Kidney (tissue), 14 donors: Measurements from ENCODE around the gene SMARCAL1. TPM values are rescaled to one million over a fixed set of nuclear protein-coding genes. Genes with fewer than 3 reads are reported as not detected.

Experiments used
- DNase-seq, 5 donors: peaks; one replicate each; pipeline ENCODE4 v3.0.0-alpha.2; 2013 to 2020
- FAIRE-seq: peaks from 2 replicates; lab custom pipeline; 2012; peaks lifted over from hg19 to GRCh38; lab: Jason Lieb, UNC
- H3K27ac ChIP-seq, 2 donors: one replicate each; pipeline ENCODE4 v1.7.0; 2013; ENCODE audit warnings: low read depth in 2 of 2, low read length in 2 of 2, inconsistent platforms in 1 of 2
- H3K27me3 ChIP-seq: one replicate; pipeline ENCODE4 v1.7.1; 2013; ENCODE audit warnings: low read length, inconsistent platforms; ENCODE audit not compliant: control insufficient read depth, insufficient read depth
- H3K36me3 ChIP-seq, 3 donors: one replicate each; pipeline versions ENCODE4 v1.7.0 to v1.7.1; 2013; ENCODE audit warnings: low read length in 3 of 3, control low read depth in 1 of 3, inconsistent platforms in 1 of 3; ENCODE audit not compliant: insufficient read depth in 3 of 3, control insufficient read depth in 2 of 3
- H3K4me1 ChIP-seq, 3 donors: one replicate each; pipeline versions ENCODE4 v1.7.0 to v1.7.1; 2013; ENCODE audit warnings: low read length in 3 of 3, inconsistent platforms in 1 of 3, low read depth in 1 of 3; ENCODE audit not compliant: control insufficient read depth in 2 of 3, insufficient read depth in 2 of 3
- H3K4me3 ChIP-seq, 3 donors: one replicate each; pipeline versions ENCODE4 v1.7.0 to v1.8.1; 2013; ENCODE audit warnings: low read length in 3 of 3, control low read depth in 1 of 3, inconsistent platforms in 1 of 3
- H3K9ac ChIP-seq, 3 donors: one replicate each; pipeline versions ENCODE4 v1.7.0 to v1.7.1; 2013; ENCODE audit warnings: low read length in 3 of 3, control low read depth in 1 of 3, inconsistent platforms in 1 of 3
- H3K9me3 ChIP-seq, 3 donors: one replicate each; pipeline versions ENCODE4 v1.7.0 to v1.7.1; 2013; ENCODE audit warnings: low read length in 3 of 3, control low read depth in 1 of 3, inconsistent platforms in 1 of 3; ENCODE audit not compliant: control insufficient read depth in 2 of 3, insufficient read depth in 1 of 3
- CTCF ChIP-seq: IDR thresholded peaks from 3 replicates; pipeline ENCODE4 v1.5.1; 2012; ENCODE audit warnings: mild to moderate bottlenecking, moderate library complexity, borderline replicate concordance; ENCODE audit not compliant: insufficient read depth; ENCODE audit errors: extremely low read depth
- intact Hi-C: fragments of 100-400 bp; cut with DNase I; formaldehyde crosslinking; loops from one replicate; pipeline ENCODE4 v1.11.1; 2022
- polyA plus RNA-seq: library from polyadenylated mRNA; stranded (reverse); fragments of 350-450 nt; fragmentation: Illumina TruSeq; extraction: RNeasy Lipid Tissue Mini Kit (QIAGEN cat#74804); gene quantifications from one replicate; pipeline ENCODE4 v1.2.3, GENCODE V29; 2014; ENCODE audit warnings: low read depth, low replicate concordance; ENCODE audit not compliant: insufficient read depth
- total RNA-seq: library from RNA; stranded (reverse); fragmentation: NEBNext Ultra II Directional; extraction: Animal tissue kit (Norgen Biotek cat#: 25700); gene quantifications from one replicate; pipeline ENCODE4 v1.2.1, GENCODE V29; 2021
- donor health status: control.
- donor health status: control.
- donor health status: control.
- donor health status: control.
- donor health status: control.
- donor health status: DM: yes; HTN: yes; CAD: no.
- donor health status: Normal renal cell carcinoma (clear cell type).

SMARCAL1 gene
- total and polyA plus RNA-seq, 2 donors from 2014 or later, result 9.7 to 17.3 TPM

DNA sequence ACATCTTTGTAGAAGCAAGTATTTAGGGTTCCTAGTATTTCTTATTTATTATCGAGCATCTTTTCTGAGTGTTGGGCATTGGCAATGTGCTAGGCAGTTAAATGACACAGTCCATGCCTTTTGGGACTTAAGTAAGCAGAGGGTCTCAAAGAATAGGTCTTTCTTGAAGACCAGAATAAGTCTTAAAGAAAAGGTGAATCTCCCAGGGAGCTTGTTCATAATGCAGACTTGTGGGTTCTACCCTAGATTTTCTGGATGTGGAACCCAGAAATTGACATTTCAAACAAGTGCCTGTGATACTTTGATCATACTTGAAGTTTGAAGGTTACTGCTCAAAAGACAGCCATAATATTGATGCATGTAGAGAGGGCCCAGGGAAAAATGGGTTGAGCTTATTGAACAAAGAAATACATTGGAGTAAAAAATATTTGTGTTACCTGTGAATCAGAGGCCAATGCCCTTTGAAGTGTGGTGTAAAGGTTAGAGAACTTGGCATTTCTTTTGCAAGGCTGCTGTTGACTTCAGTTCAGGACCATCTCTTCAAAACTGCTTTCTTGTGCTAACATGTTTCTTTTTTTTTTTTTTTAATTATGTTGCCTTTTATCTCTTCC lies 110.7 kb downstream of the SMARCAL1 start:
- no peak for TF ChIP-seq CTCF
- Histone ChIP-seq H3K9ac (no peak overlapping the region), H3K4me1 (no peaks in the 10 kb centered on the region), H3K27ac (no peak overlapping the region), H3K4me3 (no peak overlapping the region), H3K27me3 (no peaks in the 10 kb centered on the region), H3K36me3 (no peaks in the 10 kb centered on the region), H3K9me3 (no peaks in the 10 kb centered on the region)
- FAIRE-seq, result no peak
- intact Hi-C loops, result no loop called here
- no peak for DNase-seq

DNA sequence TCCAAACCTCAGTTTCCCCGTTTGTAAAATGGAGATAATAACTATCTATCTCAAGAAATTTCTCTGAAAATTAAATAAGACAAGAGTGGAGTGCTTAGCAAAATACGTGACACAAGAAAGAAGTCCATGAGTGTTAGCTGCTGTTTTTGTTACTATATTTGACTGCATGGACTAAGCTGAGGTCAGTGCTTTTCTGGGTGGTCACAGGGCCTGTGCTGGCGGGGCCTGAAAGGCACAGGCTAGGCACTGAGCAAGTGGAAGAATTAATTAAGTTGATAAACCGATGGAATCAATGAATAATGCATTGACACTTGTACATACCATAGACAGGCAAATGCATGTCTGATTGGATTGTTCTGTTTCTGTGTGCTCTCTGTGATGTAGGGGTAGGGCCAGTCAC lies 113.7 kb downstream of the SMARCAL1 start:
- FAIRE-seq (no peak), DNase-seq (no peak)
- Histone ChIP-seq H3K27ac (no peak overlapping the region), H3K4me1 (no peaks in the 10 kb centered on the region), H3K9ac (no peak overlapping the region), H3K27me3 (no peaks in the 10 kb centered on the region), H3K4me3 (no peak overlapping the region), H3K36me3 (no peaks in the 10 kb centered on the region), H3K9me3 (no peaks in the 10 kb centered on the region)
- TF ChIP-seq CTCF, result no peak
- intact Hi-C loops, result no loop called here

GRCh38 chr2:216526939-216527338 lies 114.7 kb downstream of the SMARCAL1 start:
- Histone ChIP-seq H3K4me3 (no peak overlapping the region), H3K9me3 (no peaks in the 10 kb centered on the region), H3K27me3 (no peaks in the 10 kb centered on the region), H3K9ac (no peak overlapping the region), H3K4me1 (no peaks in the 10 kb centered on the region), H3K36me3 (no peaks in the 10 kb centered on the region), H3K27ac (no peak overlapping the region)
- FAIRE-seq, result no peak
- TF ChIP-seq CTCF, result no peak
- intact Hi-C loops, result no loop called here
- peak in 2 of 5 donors; percentile 31 to 45 for DNase-seq

DNA sequence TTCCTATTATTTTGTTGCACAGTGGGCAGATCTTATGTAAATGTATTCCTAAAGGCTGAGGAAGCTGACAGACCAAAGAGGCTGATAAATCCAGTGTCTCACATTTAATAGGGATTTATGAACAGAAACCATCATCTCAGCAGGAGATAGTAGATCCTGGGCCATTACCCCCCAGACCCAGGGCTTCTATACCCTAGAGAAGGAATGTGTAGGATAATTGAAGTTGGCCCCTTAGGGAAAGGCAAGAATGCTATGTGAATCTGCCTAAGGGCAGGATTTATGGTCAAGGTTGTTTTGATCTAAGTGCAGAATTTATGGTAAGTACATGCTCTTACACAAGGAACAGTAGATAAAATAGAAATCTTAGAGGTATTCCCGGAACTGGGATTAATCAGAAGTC lies 115.3 kb downstream of the SMARCAL1 start:
- intact Hi-C loops, result no loop called here
- H3K4me1 ChIP-seq, result no peaks in the 10 kb centered on the region
- no peaks in the 10 kb centered on the region for H3K36me3 ChIP-seq
- TF ChIP-seq CTCF, result no peak
- DNase-seq (no peak), FAIRE-seq (no peak)
- H3K9ac ChIP-seq, result no peak overlapping the region
- no peak overlapping the region for H3K4me3 ChIP-seq
- no peaks in the 10 kb centered on the region for H3K9me3 ChIP-seq
- no peaks in the 10 kb centered on the region for H3K27me3 ChIP-seq
- no peak overlapping the region for H3K27ac ChIP-seq
